ENCODE measurements around the gene ADAMTSL1.

Gene ADAMTSL1

DNA sequence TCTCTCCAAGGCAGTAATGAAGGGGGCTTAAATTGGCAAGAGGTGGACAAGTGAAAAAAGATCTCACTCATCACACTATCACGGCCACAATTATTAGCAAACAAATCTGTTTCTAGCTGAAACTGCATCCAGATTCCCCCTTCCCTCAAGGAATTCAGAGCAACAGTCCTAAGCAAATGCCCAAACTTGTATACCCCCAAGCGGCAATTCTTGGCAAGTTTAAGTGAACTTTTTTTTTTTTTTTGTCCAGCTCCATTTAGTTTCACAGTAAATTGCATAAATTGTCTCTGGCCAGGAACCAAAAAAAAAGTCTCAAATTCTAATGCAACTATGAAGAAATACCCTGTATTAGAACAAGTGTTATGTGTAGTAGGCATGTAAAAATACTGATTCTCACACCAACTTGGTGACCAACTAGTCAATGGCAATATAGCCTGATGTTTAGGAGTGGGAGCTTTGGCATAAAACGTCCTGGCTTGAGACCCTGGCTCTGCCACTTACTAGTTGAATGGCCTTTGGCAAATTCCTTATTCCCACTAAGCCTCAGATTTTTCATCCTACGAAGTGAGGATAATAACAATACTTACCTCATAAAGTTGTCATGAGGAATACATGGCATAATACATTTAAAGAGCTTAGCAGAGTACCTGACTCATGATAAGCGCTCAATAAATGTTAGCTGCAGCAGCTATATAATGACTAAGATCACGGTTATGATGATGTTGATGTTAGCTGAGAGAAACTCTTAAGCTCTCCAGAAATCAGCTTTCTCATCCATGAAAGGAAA is 193.2 kb downstream of the ADAMTSL1 start:
- DNase-seq, result no peak

DNA sequence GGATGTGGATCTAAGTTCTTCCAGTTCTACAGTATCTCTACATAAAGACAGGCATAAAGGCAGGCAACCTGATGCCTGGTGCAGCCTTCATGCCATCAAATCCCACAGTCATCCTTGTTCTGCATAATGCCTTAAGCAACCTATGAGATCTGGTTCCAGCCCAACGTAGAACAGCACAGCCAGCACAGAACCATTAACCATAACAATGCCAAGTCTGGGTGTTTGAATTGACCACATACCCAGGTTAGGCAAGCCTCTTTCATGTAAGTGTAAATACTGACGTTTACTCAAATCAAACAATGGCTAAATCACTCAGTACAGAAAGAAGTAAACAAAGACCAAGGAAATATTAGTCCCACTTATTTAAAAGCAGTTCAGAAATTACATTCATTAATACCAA is 195.0 kb downstream of the ADAMTSL1 start:
- DNase-seq, result no peak

DNA sequence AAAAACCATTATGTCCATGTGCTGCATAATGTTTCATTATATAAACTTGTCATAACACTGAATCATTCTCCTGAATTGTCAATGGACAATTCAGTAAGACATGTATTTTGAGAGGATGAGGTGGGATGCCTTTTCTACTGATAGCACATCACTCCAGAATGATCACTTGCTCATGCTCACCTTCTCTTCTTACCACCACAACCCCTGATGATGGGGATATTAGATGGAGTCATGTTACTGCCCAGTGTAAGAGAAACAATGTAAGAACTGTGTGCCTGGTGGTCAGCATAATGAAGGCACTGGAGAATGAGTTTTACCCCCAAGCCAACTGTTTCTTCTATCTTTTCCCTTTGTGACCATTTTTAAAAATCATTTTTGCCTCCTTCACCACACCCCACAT is 198.8 kb downstream of the ADAMTSL1 start:
- no peak for DNase-seq

DNA sequence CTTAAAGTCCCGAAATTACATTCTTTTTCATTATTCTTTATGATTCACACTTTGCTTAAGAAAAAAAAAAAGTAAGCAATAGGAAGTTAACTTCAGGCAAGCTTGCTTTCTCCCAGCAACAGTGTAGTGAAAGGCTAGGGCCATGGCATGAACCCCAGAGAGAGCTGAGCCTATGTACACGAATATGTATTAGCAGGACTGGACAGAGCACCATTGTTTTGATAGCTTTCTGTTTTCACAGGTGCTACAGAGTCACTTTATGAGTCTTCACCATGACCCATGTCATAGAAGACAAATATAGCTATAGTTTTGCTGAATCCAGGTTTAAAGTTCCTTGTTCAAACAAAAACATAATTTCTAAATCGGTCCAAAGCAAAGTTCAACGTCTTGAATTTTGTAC is 199.2 kb downstream of the ADAMTSL1 start:
- DNase-seq, result no peak

DNA sequence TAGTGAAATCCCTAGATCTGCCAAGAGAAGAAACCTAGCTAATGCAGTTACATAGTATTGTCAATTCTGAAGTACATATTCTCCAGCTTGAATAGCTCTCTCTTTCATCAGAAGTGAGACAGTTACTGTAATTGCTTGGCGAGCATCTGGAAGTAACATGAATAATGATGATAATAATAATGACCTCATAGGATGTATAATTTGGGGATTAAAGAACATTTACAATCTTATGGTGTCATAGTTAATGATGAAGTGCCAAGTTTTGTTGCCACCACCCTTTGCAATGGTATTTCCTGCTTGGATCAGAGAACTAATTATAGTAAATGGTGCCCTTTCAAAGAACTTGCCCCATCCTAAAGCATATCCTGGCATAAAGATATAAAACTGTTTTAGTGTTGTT is 201.4 kb downstream of the ADAMTSL1 start:
- DNase-seq, result no peak

DNA sequence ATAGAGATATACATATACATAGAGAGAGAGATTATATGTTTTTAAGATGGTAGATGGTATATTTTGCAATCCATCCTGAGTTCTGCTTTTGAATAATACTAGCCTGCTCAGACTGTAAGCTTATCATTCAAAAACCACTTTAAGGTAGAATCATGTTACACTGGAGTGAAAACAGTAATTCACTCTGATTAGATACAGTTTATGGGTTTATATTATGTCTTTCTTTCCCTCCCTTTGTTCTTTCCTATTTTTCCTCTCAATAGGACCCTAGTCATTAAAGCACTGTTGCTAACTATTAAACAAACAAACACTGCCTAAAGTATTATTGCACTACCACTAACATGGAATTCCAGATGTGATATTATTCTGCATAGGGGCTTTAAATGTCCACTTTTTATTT is 202.0 kb downstream of the ADAMTSL1 start:
- no peak for DNase-seq

DNA sequence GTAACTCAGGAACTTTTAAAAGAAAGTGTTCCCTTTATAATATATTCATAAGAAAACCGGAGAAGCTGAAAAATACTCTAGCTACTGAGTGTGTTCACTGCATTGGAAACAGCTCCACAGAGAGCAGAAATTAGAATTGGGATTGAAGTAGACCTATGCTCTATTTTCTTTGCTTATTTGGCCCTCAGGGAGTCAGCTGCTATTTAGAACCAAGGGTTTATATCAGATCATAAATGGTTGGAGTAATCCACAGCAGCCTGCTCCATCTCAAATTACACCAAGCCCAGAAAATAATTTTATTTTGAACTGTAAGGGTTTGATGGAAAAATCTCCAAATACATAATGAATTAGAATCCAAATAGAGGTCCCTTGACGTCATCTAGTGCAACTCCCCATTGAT is 202.6 kb downstream of the ADAMTSL1 start:
- DNase-seq, result no peak

DNA sequence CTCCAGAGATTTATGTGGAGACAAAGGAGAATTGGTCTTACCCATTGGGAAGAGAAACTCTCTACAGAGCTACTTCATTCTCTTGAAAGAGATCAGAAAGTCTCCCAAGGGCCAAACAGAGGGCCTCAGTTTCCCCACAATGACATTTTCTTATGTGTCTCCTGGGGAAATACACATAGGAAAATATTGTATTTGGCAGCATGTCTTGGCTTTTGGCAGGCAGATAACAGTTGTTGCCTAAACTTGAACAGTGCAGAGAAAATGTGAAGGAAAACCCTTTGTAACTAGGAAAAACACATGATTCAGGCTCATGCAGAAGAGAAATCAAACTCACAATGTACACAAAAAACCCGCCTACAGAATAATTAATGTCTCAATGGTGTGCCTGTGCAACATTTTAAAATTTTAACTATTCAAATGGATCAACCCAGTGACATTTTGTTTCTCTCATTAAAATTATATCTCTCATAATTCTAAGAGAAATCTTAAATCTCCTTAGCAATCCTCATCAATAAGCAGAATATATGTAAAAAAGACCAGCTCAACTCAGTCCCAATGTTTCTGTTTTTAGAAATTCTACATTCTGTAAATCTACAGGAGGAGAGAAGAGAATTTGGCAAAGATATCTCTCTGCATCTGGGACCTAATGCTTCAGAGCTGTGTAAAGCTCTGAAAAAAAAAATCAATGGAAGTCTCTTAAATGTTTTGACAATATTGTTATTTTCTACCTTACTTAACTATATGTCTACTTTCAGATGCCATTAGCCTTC is 205.1 kb downstream of the ADAMTSL1 start:
- DNase-seq, result no peak

DNA sequence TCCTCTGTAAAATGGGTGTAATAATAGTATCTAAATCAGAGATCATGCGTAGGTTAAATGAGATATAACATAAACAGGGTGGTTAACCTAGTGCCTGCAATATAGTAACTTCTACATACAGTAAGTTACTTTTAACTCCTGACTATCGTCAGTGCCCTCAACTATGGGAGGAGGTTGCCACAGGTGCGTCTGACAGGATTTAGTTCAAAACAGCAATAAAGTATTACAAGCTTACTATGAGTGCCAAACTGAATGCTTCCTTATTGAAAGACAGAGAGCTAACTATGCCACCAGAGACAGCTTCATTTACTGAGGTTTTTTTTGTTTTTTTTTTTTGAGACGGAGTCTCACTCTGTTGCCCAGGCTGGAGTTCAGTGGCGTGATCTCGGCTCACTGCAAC is 209.0 kb downstream of the ADAMTSL1 start:
- DNase-seq, result no peak

DNA sequence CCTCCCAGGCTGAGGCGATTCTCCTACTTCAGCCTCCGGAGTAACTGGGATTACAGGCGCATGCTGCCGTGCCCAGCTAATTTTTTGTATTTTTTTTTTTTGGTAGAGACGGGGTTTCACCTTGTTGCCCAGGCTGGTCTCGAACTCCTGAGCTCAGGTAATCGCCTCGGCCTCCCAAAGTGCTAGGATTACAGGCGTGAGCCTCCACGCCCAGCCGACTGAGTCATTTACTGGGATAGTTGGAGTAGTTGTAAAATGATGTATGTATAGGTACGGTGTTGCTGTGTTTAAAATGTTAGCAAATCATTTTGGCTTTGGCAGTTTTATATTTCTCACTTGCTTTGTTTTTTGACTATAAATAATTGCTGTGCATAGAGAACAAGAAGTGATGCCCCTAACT is 209.4 kb downstream of the ADAMTSL1 start:
- DNase-seq, result no peak

DNA sequence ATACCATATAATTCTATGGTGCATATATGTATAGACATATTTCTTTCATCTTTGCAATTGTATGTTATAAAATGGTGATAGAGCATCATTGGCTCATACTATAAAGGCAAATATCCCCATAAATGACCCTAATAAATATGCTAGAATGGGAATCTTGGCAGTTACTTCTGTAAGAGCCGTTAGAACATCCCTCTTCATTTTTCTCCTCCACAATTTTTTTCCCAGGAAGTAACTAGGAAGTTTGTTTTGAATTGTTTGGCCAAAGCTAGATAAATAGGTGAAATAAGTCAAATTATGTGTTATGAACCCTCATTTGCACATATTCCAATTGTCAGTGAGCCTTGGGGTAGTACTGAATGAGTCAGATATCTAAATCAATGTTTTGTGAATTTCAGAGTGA is 209.9 kb downstream of the ADAMTSL1 start:
- DNase-seq, result no peak

DNA sequence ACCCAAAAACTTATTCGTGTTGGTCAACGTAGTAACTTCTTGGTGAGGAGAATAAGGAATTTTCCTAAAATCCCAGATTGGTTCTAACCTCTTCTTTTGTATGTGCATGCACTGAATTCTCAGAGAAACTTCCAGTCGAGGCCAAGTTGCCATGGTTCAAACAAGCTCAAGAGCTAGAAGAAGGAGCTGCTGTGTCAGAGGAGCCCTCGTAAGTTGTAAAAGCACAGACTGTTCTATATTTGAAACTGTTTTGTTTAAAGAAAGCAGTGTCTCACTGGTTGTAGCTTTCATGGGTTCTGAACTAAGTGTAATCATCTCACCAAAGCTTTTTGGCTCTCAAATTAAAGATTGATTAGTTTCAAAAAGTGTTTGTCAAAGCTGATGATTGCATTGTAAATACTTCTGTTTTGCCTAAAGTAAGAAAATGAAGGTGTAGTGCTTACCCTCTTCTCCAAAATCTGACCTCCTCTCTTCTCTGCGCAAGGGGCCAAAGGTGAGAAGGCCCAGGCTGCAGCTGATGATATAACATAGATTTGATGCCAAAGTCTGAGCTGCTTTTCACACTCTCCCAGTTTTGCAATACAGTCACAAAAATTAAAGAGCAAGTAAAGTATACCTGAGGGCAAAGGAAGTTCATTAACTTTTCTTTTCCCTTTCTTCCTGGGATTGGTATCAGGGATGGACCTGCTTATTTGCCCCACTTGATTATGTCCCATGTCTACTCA is 210.8 kb downstream of the ADAMTSL1 start:
- DNase-seq, result no peak

DNA sequence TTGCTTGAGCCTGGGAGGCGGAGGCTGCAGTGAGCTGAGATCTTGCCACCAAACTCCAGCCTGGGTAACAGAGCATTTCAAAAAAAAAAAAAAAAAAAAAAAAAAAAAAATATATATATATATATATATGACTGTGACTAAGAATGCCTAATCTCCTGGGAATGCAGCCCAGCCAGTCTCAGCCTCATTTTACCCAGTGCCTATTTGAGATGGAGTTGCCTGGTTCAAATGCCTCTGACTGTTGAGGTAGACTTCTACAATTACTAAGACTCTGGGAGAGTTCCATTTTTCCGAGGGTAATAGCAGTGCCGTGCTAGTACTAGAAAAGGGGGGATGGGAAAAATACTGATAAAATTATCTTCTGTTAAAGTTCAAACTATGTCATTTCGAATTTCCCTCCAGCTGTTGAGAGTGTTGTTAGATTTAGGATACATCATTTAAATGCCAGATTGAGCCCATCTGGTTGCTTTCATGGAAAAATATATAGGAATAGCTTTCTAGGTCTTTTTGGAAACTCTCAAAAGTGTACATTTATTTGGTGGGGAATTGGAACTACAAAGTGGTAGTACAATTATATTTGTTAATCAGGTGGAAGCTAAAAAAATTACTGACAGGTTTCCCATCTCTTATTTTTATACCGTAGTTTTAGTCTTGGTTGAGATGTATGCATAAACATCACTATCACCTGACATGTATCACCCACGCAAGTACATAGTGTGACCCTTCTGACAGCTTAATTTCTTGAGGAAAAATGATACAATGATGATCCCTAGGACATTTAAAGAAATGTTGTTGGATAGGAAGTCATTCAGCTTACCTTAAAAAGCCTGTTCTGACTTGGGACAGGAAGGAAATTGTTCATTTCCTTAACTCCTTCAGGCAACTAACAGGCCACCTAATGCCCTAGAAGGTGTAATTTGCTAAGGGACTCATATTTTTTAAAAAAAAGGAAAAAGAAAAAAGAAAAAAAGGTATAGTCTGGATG is 214.9 kb downstream of the ADAMTSL1 start:
- DNase-seq, result no peak

DNA sequence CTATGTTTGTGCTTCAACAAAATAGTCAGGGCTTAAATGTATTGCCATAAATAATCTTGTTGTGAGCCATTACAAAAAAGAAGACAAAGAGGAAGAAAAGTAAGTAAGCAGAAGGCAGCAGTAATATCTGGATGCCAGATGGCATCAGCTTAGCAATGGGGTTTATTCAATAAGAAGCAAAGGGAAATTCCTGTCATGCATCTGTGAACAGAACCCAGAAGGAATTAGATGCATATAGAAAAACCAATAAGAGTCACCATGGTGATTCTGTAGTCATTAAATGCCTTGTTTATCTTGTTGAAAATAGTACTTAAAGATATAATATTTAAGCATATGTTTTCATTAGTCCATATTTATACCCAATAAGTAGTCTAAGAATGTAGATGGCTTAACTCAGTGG is 216.0 kb downstream of the ADAMTSL1 start:
- DNase-seq, result no peak

DNA sequence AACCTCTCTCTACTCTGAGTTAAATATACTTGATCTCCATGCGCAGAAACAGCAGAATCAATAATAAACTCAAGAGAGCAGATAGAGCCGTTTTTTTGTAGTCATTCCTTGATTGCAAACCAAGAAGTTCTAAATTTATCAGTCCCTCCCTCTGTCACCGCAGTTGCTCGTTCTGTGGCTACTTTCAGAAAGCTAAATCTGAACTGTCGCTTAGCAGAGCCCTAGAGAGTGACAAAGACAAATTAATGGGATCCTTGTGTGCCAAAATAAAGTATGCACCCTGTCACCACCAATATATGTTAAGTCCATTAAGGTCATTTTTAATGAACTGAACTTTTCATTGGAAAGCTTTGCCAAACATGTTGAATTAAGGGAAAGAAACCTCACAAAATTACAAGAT is 218.3 kb downstream of the ADAMTSL1 start:
- DNase-seq, result no peak

DNA sequence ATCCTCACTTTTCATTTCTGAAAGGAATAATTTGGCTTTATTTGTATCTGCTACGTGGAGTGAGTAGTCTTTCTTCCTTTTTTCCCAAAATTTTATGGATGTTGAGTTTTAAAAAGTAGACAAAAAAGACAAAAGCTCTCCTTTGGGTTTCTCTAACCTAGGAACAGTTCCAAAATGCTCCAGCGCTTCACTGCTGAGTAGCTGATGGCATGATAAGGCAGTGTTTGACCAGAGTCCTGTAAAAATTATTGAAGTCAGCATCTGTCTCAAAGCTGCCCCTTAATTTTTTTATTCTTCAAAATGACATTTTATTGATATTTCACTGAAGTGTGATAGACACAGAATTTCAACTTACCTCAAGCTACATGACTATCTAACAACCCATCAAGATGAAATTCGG is 219.0 kb downstream of the ADAMTSL1 start:
- no peak for DNase-seq

DNA sequence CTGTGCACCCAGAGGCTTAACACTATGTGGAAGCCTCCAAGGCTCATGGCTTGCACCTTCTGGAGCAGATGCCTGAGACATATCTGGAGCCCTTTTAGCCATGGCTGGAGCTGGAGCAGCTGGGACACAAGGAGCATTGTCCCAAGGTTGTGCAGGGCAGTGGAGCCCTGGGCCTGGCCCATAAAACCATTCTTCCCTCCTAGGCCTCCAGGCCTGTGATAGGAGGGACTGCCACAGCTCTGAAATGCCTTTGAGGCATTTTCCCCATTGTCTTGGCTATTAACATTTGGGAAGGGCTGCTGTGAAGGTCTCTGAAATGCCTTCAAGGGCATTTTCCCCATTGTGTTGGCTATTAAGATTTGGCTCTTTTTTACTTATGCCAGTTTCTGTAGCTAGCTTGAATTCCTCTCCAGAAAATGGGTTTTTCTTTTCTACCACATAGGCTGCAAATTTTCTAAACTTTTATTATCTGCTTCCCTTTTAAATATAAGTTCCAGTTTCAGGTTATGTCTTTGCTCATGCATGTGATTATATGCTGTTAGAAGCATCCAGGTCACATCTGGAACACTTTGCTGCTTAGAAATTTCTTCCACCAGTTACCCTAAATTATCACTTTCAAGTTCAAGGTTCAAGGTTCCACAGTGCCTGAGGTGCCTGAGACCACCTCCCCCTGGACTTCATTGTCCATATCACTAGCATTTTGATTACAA is 221.2 kb downstream of the ADAMTSL1 start:
- DNase-seq, result no peak

DNA sequence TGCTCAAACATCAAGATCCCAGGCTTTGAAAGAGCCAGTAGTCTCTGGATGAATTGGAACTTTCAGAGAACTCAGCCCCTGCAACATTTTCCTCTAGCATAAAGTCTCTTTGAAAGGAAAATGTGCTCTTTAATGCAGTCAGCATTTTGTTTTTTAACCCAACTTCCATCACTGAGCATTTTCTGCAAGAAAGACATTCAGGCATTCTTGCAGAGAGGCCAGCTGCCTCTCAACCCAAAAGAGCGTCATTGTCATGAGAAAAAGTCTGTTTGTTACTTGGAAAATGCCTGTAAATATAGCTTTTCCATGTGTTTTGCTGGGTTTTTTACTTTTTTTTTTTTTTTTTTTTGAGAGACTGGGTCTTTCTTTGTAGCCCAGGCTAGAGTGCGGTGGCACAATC is 225.0 kb downstream of the ADAMTSL1 start:
- DNase-seq, result no peak

DNA sequence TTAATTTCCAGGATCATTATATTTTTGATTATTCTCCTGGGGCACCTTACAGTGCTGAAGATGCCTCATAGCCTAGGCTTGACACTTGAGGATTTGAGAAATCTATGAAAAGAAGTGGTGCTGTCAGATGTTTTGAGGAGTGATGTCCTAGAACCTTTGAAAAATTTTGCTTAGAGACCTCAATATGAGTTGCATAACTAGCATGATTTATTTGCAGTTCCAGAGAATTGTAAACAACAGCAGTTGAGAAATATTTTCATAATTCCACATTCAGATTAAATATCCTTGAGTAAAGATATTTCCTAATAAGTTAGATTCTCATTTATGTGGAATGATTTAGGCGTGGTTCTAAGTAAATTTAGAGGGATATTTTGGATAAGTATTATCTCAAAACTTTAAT is 225.8 kb downstream of the ADAMTSL1 start:
- no peak for DNase-seq

DNA sequence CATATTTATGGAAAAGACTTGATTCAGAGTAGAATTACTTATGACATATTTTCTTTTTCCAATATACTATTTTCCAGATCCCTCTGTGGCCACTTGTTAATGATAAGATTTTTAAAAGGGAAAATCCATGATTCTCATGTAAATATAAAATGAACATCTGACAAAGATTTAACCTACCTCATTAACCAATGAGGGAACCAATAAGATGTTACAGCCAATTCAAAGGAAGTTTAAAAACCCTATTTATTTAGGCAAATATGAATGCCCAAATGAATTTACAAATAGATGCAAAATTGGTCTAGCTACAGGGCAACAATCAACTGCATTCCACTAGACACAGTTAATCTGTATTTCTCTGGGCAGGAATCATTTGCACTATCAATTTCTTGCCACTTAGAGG is 226.8 kb downstream of the ADAMTSL1 start:
- DNase-seq, result no peak

DNA sequence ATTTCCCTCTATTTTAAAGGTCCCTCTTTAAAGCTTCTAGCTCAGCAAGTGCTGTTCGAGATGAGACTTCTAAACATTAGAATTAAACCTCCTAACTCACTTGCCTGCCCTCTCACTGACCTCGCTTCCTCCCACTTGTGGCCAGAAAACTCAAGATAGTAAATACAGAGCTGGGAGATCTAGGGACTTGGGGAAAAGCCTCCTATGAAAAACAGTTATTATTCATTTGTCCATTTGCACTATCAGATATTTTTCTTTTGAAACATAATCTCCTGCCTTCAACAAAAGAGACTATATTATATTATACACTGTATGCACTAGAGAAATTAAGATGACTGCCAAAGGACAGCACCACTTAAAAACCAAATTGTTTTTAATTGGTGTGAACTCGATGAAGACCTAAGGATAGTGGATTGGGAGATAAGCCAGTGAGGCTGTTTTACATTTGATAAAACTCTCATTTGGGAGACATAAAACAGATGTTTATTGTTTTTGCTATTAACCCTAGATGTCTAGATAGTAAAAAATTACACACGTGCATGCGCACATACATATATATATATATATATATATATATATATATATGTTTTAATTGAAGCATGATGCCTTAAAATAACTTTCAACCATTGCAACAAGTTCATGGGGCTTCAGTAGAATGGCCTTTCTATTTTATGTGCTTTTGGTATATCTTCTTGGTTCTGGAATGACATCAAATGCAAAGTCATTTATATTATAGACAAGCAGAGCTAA is 229.4 kb downstream of the ADAMTSL1 start:
- no peak for DNase-seq

Measured in right forelimb (tissue), 1 donor.